Mucosa of rectum (tissue), 2 donors: Measurements from ENCODE around the gene RBMS1.

Experiments
- H3K27ac ChIP-seq, 2 donors: one replicate each; pipeline ENCODE4 v1.7.0; 2013; ENCODE audit warnings: inconsistent platforms in 2 of 2, low read depth in 2 of 2, low read length in 2 of 2
- H3K27me3 ChIP-seq, 2 donors: one replicate each; pipeline ENCODE4 v1.7.0; 2013; ENCODE audit warnings: low read length in 2 of 2; ENCODE audit not compliant: control insufficient read depth in 2 of 2, insufficient read depth in 2 of 2
- H3K36me3 ChIP-seq, 2 donors: one replicate each; pipeline ENCODE4 v1.7.0; 2013; ENCODE audit warnings: low read length in 2 of 2; ENCODE audit not compliant: control insufficient read depth in 2 of 2, insufficient read depth in 2 of 2
- H3K4me1 ChIP-seq, 2 donors: one replicate each; pipeline ENCODE4 v1.7.0; 2013; ENCODE audit warnings: low read length in 2 of 2, mild to moderate bottlenecking in 1 of 2; ENCODE audit not compliant: control insufficient read depth in 2 of 2, insufficient read depth in 2 of 2
- H3K4me3 ChIP-seq, 2 donors: one replicate each; pipeline ENCODE4 v1.7.0; 2013; ENCODE audit warnings: low read length in 2 of 2
- H3K9ac ChIP-seq, 2 donors: one replicate each; pipeline ENCODE4 v1.7.0; 2013; ENCODE audit warnings: low read length in 2 of 2, low read depth in 1 of 2, mild to moderate bottlenecking in 1 of 2
- H3K9me3 ChIP-seq, 2 donors: one replicate each; pipeline ENCODE4 v1.7.0; 2013; ENCODE audit warnings: low read length in 2 of 2; ENCODE audit not compliant: control insufficient read depth in 2 of 2
- donor health status: healthy.
- donor health status: Normal muscosa, but diverticular disease.

The RBMS1 gene

DNA sequence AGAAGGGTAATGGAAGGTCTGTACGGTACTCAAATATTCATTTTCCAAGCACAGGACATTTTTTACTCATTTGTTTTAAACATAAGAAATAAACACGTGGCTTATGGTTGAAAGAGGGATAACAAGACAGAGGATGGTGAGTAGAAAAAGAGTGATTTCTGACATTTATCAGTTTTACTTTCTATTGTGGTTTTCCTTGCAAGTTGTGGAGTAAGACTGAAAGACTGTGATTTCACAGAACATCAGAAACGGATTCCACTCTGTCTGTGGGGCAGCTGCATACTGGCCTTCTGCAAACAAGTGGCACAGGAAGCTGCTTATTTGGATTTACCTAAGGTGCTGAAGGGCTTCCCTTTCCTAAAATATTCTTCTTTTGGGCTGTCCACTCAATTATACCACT lies 171.3 kb downstream of the RBMS1 start:
- H3K4me1 ChIP-seq, result peaks cover 3 to 4% of the 10 kb centered on the region in 2 donors
- no peaks in the 10 kb centered on the region for H3K9me3 ChIP-seq
- no peak overlapping the region for H3K4me3 ChIP-seq
- H3K27ac ChIP-seq, result no peak overlapping the region
- H3K27me3 ChIP-seq, result no peaks in the 10 kb centered on the region
- H3K9ac ChIP-seq, result no peak overlapping the region
- H3K36me3 ChIP-seq, result no peaks in the 10 kb centered on the region

DNA sequence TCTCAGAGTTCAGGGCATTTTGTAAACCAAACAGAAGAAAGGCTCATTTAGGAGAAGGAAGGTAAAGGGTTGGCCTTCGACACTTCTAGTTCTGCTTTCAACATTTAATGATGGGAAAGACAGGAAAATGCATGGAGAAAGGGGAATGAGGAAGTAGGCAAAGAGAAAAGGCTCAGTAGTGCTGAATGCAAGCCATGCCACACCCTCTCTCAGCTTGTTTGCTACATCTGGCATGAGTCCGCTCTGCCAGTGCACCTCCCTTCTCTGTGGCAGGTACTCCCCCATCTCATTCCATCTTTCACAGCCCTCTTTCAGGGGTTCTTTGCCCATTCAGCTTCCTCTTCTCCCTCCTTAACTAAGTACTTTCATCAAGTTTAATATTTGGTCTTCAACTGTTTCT lies 172.6 kb downstream of the RBMS1 start:
- Histone ChIP-seq H3K4me1 (peaks cover 3 to 4% of the 10 kb centered on the region in 2 donors), H3K36me3 (no peaks in the 10 kb centered on the region), H3K9me3 (no peaks in the 10 kb centered on the region), H3K27me3 (no peaks in the 10 kb centered on the region), H3K4me3 (no peak overlapping the region), H3K9ac (no peak overlapping the region), H3K27ac (no peak overlapping the region)

DNA sequence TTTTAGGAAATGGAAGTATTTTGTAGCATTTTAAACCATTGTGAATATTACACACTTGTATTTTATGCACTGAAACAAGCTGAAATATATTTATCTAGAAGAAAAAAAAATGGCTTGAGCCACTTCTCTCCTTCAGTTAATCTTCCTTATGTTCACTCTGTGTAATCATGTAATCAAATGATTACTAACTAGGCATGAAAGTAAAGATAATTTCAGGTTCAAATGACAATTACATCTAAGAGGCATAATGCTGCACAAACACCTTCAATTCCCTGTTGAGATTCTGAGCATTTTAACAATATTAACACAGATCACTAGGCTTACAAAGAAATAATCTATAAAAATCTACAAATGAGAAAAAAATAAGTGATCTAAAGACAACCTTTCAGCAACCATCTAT lies 173.9 kb downstream of the RBMS1 start:
- H3K4me1 ChIP-seq, result peaks cover 3 to 4% of the 10 kb centered on the region in 2 donors
- no peak overlapping the region for H3K9ac ChIP-seq

DNA sequence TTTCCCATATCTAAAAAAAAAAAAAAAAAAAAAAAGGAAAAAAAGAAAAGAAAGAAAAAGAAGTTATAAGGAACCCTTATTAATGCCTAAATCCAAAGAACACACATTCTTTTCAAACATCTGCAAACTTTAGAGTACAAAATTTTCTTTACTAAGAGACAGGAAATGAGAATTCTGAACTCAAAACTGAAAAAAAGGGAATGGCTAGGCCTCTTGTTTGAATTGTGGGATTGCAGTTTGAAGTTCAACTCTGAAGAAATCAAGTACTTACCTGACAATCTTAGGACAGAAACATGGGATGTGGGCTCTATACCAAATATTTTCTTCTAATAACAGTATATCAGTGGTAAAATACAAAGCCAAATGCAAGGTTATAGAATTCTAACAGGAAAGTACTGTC lies 175.4 kb downstream of the RBMS1 start:
- Histone ChIP-seq H3K9me3 (no peaks in the 10 kb centered on the region), H3K36me3 (no peaks in the 10 kb centered on the region), H3K4me3 (no peak overlapping the region), H3K4me1 (peaks cover 3 to 4% of the 10 kb centered on the region in 2 donors), H3K27ac (no peak overlapping the region), H3K9ac (no peak overlapping the region), H3K27me3 (no peaks in the 10 kb centered on the region)

More for the DNA sequence above, 173.9 kb downstream of the RBMS1 start:
- no peaks in the 10 kb centered on the region for H3K36me3 ChIP-seq
- no peaks in the 10 kb centered on the region for H3K9me3 ChIP-seq
- H3K4me3 ChIP-seq, result no peak overlapping the region
- H3K27ac ChIP-seq, result no peak overlapping the region
- H3K27me3 ChIP-seq, result no peaks in the 10 kb centered on the region

DNA sequence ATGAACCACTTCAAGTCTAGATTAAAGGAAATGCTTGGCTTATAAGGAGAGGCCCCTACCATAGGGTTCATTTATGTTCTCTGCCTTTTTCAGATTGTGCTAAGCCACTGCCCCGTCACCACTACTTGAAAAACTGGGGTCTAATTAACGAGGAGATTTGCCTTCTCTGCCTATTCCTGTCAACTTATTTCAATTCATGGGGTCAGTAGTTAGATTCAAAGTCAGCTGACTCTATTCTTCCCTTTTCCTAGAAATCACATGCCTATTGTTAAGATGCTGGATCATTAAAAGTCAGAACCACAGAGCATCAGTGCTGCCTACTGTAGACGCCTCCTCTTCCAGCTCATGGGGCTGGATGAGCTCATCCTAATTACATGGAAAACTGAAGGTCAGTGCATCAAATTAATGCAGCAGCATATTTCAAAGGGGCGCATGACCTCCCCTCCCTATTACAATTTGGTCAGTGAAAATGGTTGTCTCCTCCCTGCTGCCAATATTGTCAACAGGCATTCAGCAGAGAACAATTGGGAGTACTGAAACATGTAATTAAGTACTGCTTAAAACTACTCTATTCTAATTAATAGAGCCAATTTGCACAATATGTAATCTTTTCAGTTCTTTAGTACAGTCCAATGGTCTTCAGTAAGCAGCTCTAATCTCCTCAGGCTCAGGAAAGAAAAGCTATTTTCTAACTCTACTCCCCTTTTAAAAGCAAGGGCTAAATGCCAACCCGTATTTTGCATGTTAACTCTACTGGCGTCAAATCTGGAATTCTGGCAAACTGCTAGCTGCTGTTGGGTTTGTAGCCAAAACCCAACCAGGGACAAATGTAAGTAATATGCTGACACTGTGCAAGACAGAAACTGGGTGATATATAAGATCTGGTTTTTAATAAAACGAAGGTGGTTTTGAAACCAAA lies 176.2 kb downstream of the RBMS1 start:
- H3K27me3 ChIP-seq, result no peaks in the 10 kb centered on the region
- H3K27ac ChIP-seq, result no peak overlapping the region
- peaks cover 3 to 4% of the 10 kb centered on the region in 2 donors for H3K4me1 ChIP-seq
- no peaks in the 10 kb centered on the region for H3K36me3 ChIP-seq
- H3K4me3 ChIP-seq, result no peak overlapping the region
- no peaks in the 10 kb centered on the region for H3K9me3 ChIP-seq
- H3K9ac ChIP-seq, result no peak overlapping the region

DNA sequence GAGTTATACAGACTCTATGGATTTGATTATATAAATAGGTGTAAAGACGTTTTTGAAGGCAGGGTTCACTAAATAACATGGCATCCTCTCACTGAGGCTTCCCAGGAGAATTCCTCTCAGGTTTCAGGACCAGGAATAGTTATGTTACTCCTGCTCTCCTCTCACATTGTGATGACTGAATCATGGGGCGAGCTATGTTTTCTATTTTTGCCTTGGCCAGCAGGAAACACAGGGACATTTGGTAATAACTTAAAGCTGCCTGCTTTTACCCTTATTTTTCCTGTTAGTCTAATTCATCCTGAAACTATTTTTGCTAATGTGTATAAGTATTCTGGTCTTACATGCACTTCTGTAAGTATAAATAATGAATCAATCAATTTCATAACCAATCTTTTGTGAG lies 178.3 kb downstream of the RBMS1 start:
- no peak overlapping the region for H3K9ac ChIP-seq
- no peaks in the 10 kb centered on the region for H3K36me3 ChIP-seq
- no peaks in the 10 kb centered on the region for H3K27me3 ChIP-seq
- no peak overlapping the region for H3K4me3 ChIP-seq
- H3K4me1 ChIP-seq, result no peaks in the 10 kb centered on the region
- H3K27ac ChIP-seq, result no peak overlapping the region
- no peaks in the 10 kb centered on the region for H3K9me3 ChIP-seq

DNA sequence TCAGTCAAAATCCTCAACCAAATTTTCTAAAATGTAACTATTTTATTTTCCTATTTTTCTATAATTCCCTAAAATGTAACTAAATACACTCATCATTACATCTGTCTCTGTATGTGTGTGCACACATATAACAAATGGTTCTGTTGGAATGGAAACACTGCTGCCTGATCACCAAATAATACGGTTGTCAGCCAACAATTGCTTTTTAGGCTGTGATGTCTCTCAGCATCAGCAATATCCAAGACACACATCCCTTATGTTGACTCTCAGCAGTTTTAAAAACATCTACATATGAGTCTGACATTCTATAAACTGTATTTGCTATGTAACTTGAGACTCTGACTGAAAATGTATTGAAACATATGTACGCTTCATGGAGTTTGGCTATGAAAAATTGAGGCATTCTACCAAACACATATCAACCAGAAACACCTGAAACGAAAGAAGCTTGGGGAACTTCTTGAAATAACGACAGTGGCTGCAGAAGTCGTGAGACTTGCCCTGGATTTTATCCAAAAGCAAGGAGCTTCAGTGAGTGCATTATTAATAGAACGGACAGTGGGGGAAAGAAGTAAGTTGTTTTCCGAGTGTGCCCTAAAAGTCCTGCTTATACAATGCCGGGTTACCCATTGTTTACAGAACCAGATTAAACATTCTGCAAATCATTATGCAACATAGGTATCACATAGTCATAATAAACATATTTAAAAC lies 183.3 kb downstream of the RBMS1 start:
- Histone ChIP-seq H3K27me3 (no peaks in the 10 kb centered on the region), H3K27ac (no peak overlapping the region), H3K36me3 (no peaks in the 10 kb centered on the region), H3K4me1 (no peaks in the 10 kb centered on the region), H3K9me3 (no peaks in the 10 kb centered on the region), H3K9ac (no peak overlapping the region), H3K4me3 (no peak overlapping the region)

DNA sequence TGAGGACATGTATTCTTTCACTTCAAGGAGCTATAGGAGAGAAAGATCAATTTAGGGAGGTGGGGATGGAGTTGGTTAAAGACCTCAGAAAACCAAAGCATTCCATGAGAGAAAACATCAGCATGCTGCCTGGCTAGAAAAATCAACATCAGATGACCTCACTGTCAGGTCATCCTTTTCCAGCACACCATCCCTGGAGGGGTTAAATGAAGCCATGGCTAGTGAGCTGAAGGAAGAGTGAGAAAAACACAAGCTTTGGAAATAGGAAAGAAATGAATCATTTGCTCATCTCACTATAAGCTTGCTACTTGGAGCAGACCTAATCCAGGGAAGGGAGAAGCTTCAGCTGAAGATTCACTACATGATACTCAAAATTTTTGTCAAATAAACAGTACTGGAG lies 184.0 kb downstream of the RBMS1 start:
- no peaks in the 10 kb centered on the region for H3K36me3 ChIP-seq
- no peaks in the 10 kb centered on the region for H3K27me3 ChIP-seq
- no peak overlapping the region for H3K9ac ChIP-seq
- H3K27ac ChIP-seq, result no peak overlapping the region
- no peaks in the 10 kb centered on the region for H3K4me1 ChIP-seq
- H3K9me3 ChIP-seq, result no peaks in the 10 kb centered on the region
- H3K4me3 ChIP-seq, result no peak overlapping the region

DNA sequence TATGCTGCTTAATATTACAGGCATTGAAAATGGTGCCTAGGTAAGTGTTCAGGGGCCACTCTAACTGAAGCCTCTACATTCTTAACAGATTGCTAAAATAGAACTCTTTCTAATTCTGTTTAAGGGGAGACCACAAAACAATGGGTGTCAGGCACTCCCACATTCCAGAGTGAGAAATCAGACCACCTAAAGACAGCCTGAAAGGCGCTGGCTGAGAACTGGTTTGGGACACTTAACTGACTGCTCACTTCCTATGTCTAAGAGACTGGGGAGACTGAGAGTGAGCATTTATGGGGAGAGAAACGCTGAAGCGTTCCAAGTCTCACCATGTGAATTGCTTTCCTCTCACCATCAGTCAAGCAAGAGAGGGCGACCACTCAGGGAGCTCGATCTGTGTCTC lies 184.7 kb downstream of the RBMS1 start:
- H3K27ac ChIP-seq, result no peak overlapping the region
- no peaks in the 10 kb centered on the region for H3K4me1 ChIP-seq
- H3K9ac ChIP-seq, result no peak overlapping the region

DNA sequence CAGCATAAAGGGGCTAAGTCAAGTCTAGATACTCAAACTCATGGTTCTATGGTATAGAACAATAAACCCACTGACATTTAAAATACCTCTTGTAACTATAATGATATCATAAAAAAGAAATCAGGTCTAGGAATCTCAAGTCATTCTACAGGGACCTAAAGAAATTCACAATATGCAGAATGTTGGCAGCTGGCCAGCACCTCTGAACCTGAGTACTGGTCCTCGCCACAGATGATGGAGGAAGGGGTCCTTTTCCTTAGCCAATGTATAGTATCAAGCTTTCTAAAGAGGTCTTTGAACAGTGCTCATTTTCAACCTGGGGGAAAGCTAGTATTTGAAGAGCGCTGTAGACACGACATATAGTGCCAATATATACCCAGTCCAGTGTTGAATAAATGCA lies 185.1 kb downstream of the RBMS1 start:
- H3K27ac ChIP-seq, result no peak overlapping the region

More for the DNA sequence above, 184.7 kb downstream of the RBMS1 start:
- Histone ChIP-seq H3K27me3 (no peaks in the 10 kb centered on the region), H3K4me3 (no peak overlapping the region), H3K9me3 (no peaks in the 10 kb centered on the region), H3K36me3 (no peaks in the 10 kb centered on the region)

More for the DNA sequence above, 185.1 kb downstream of the RBMS1 start:
- H3K27me3 ChIP-seq, result no peaks in the 10 kb centered on the region
- no peaks in the 10 kb centered on the region for H3K36me3 ChIP-seq
- no peak overlapping the region for H3K9ac ChIP-seq
- no peaks in the 10 kb centered on the region for H3K9me3 ChIP-seq
- H3K4me3 ChIP-seq, result no peak overlapping the region
- H3K4me1 ChIP-seq, result no peaks in the 10 kb centered on the region
